CD4-positive, alpha-beta T cell treated with Interleukin-6 for 4 hours (primary cell): ENCODE results near the gene WSCD2.

Source experiments
- DNase-seq: peaks from one replicate; pipeline ENCODE4 v3.0.0-alpha.2; 2020; ENCODE audit warnings: mixed read lengths

WSCD2 gene

DNA sequence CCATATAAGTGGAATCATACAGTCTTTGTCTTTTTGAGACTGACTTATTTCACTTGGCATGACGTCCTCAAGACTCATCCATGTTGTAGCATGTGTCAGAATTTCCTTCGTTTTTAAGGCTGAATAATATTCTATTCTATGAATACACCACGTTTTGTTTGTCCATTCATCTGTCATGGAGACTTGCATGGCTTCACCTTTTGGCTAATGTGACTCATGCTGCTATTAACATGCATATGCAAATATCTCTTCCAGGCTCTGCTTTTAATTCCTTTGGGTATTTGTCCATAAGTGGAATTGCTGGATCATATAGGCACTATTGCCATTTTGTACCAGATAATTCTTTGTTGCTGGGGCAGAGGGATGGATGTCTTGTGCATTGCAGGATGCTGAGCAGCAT is 19.6 kb upstream of the WSCD2 start:
- no peak for DNase-seq

- no peak for DNase-seq
Measured at GRCh38 chr12:108109954-108110353, 19.1 kb upstream of the WSCD2 start.

GRCh38 chr12:108110844-108111243 is 18.2 kb upstream of the WSCD2 start:
- DNase-seq: no peak

DNA sequence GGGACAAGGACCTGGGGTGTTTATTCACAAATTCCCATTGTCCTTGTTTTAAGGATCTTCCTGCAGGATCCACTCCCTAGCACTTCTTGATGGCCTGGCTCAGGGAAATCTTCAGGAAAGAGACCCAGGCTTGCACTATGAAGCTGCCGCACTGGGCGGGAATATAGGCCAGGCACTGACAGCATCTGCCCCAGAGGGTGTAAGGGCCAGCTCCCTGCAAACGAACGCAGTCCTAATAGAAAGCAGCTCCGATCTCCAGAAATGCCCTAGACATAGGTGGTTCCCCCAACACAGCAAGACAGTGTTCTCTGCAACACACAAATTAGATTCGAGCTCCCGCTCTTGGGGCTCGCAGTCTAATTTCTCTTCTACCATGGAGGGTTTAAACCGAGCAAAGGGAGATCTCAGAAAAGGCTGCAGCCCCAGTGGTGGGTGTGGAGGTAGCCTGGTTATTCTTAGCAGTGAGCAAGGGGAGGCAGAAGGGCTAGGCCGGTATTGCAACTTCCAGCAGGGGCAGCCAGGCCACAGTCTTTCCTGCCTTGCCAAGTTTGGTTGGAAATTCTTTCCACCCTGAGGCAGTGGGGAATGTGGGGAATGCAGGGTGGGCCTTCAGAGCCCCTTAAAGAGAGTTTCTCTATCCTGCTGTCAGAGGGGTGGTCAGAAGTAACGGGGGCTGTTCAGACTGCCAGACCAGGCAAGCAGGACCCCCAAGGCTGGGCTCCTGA is 16.1 kb upstream of the WSCD2 start:
- no peak for DNase-seq

- no peak for DNase-seq
Measured at GRCh38 chr12:108115123-108116121, 13.7 kb upstream of the WSCD2 start.

GRCh38 chr12:108116254-108116653 is 12.8 kb upstream of the WSCD2 start:
- no peak for DNase-seq

GRCh38 chr12:108116699-108117098 is 12.4 kb upstream of the WSCD2 start:
- no peak for DNase-seq

DNA sequence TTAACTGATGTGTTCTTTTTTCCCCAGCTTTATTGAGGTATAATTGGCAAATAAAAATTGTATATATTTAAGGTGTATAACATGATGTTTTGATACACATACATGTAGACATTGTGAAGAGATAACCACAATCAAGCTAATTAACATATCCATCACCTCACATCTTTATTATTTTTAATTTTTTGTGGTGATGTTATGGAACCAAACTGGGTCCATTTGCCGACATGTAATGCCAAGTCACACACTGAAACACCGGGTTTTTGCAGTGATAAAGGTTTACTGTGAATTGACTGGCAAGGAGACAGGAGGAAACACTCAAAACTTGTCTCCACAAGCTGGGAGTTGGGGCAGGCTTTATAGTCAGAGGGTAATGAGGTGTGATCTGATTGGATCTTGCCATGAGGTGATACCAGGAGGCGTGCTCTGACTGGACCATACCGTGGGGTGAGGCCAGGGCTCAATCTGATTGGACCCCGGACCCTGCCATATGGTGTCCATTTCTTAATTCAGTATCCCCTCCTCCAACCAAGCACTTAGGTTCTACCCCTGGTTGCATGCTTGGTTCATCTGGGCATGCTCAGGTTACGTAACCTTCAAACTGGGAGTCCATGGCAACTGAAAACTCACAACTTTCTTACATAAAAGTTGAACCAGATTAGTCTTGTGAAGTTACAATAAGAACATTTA is 11.8 kb upstream of the WSCD2 start:
- DNase-seq: no peak

DNA sequence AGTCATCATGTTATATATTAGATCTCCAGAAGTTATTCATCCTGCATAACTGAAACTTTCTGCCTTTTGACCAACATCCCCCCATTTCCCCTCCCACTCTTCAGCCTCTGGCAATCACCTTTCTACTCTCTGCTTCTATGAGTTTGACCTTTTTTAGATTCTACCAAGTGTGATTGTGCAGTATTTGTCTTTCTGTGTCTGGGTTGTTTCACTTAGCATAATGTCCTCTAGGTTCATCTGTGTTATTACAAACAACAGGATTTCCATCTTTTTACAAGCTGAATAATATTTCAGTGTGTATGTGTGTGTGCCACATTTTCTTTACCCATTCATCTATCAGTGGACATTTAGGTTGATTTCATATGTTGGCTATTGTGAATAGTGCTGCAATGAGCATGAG is 11.2 kb upstream of the WSCD2 start:
- DNase-seq: no peak

GRCh38 chr12:108119126-108119973 is 9.7 kb upstream of the WSCD2 start:
- DNase-seq: no peak

GRCh38 chr12:108119974-108120862 is 8.9 kb upstream of the WSCD2 start:
- no peak for DNase-seq

- no peak for DNase-seq
Measured at GRCh38 chr12:108120863-108121165, 8.3 kb upstream of the WSCD2 start.

DNA sequence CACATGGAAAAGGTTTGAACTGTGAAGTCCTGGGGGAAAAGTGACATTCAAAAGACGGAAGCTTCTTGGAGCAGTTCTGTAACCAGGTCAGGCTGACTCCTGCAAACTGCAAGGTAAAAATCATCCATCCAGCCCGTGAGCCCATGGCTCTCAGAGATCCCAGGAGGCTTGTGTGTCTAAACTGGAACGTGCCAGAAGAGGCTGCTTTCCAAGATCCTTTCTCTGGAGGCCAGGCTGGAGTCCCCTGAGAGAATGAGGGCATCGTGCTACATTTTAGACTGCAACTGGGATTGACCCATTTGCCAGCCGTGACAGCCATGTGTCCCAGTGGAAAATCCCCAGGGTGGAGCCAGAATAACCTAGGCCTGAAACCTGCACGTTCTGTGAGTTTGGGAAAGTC is 7.8 kb upstream of the WSCD2 start:
- no peak for DNase-seq

DNA sequence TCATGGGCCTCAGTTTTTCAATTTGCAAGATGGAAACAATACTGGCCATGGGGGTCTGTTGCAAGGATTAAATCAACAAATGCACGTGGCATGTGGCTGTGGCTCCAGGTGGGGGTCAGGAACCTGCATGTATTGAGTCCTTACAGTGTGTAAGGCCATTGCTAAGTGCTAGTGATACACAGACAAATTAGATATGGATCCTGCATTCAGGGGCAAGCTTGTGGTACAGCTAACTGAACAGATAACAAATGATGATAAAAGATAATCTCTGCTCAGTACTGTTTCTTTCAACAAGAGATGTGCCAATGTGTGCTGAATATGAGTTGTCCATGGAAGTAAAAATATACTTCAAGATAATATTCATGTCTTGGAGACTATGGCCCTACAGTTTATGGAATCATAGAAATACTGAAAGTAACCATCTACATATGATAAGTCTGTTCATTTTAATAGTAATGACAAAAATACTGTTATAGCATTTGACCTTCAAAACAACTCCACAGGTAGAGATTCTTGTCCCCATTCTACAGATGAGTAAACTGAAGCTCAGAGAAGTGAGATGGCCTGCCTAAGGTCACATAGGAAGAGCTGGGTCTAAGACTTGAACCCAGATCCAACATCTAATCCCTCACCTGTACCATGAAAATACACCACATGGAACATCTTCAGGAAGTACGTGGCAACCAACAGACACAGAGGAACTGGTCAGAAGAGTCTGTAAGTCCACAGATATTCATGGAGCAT is 7.2 kb upstream of the WSCD2 start:
- no peak for DNase-seq

DNA sequence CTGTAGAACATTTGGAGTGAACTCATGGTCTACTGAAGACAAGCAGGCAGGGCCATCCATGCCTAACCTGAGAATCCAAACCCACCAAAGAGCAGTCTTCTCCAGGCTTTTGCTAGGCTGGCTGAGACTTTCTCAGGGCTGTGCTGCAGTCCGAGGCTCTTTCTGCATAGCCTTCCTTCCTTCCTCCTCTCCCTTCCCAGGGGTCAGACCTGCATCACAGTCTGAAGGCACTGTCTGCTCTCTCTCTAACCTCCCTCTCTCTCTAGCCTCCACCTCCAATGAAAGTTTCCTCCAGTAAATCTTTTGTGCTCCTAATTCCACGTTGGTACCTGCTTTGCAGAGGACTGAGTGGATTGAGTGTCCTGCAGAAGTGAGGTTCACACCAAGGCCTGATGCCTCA is 6.4 kb upstream of the WSCD2 start:
- no peak for DNase-seq

DNA sequence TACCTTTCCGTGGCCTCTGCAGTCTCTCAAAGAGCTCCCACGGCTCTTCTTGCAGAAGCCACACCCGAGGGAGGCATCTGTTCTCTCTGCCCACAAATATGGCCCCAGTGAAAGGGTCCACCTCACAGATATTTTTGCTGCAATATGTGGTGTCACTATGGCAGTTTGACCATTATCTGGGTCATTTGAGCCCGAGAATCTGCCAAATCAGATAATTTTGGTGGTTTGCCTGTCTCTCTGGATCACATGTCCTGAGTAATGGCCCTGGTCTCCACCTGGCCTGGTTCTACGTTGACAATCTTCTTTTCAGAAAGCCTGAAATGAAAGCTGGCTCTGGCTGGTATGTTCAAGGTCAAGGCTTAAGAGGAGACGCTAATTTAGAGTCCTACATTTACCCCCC is 5.7 kb upstream of the WSCD2 start:
- DNase-seq: no peak

DNA sequence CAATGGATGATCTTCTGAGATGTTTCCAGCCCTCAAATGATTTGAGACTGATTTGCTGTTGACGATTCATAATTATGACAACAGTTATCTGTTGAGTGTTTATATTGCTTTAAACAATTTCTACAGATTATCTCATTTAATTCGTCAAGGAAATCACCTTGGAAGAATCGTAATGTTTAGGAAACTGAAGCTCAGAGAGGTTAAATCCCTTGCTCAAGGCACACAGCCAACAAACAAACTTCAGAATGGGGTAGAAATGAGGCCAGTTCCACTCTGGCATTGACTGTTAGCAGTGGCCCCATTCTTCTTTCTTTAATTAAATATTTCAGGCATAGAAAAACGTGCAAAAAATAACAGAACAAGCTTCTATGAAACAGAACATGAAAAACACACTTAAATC is 4.0 kb upstream of the WSCD2 start:
- no peak for DNase-seq

GRCh38 chr12:108126212-108126611 is 2.9 kb upstream of the WSCD2 start:
- no peak for DNase-seq

DNA sequence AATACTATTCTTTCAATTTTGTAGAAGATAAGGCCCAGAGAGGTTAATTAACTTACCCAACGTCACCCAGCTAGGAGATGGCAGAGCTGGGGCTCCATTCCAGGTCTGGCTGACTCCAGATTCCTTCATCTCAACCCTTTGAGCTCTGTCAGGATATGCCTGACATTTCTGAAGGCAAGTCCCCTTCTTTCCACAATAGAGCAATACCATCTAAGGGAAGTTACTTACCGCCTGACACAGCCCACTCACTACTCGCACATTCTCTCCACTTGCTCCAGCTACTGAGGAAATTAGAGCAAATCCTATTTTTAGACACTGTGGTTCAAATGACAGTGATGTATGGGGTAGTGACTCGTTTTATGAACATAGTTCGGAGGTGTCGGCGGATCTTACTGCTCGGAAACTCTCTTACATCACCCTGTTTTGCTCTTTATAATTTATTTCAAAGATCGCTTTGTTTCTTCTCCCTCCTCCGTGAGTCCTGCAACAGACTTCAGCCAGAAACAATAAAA is 2.0 kb upstream of the WSCD2 start:
- DNase-seq: no peak

DNA sequence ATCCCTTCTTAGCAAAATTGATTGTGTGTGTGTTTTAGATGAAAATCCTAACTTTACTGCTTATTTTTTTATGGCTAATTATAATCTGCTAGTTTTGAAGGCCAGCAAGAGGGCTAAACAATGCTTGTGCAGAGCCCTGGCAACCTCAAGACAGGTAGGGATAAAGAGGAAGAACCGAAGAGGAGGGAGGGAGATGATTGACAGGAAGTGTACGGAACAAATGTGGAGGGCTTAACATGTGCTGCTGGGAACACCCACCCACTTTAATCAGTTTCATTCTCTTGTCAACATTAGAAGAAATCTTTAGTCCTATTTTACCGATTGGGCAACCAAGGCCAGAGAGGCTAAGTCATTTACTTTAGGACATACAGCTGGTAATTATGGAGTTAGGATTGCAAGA is 1.4 kb upstream of the WSCD2 start:
- no peak for DNase-seq
